Astrocyte (in vitro differentiated cells and primary cell): Measurements from ENCODE around the gene LAMB4. TPM values are rescaled to one million over a fixed set of nuclear protein-coding genes. Genes with fewer than 3 reads are reported as not detected.

ENCODE experiments used
- DNase-seq: peaks from one replicate; pipeline ENCODE4 v3.0.0-alpha.2; 2010; ENCODE audit warnings: low read depth
- FAIRE-seq: peaks from 2 replicates; lab custom pipeline; 2011; peaks lifted over from hg19 to GRCh38; lab: Jason Lieb, UNC
- H2AFZ ChIP-seq: 2 replicates; pipeline ENCODE4 v1.6.0; 2012; ENCODE audit warnings: low read depth, low read length, inconsistent platforms
- H3K27ac ChIP-seq: 2 replicates; pipeline ENCODE4 v1.5.1; 2011; ENCODE audit warnings: low read depth, low read length, inconsistent platforms
- H3K27me3 ChIP-seq: 2 replicates; pipeline ENCODE4 v1.6.0; 2011; ENCODE audit warnings: low read length, inconsistent platforms; ENCODE audit not compliant: insufficient read depth
- H3K36me3 ChIP-seq: 2 replicates; pipeline ENCODE4 v1.5.1; 2011; ENCODE audit warnings: low read length, inconsistent platforms; ENCODE audit not compliant: insufficient read depth
- H3K4me1 ChIP-seq: 2 replicates; pipeline ENCODE4 v1.5.1; 2011; ENCODE audit warnings: low read length, inconsistent platforms; ENCODE audit not compliant: insufficient read depth
- H3K4me2 ChIP-seq: 2 replicates; pipeline ENCODE4 v1.6.0; 2012; ENCODE audit warnings: low read length, inconsistent platforms
- H3K4me3 ChIP-seq: 2 replicates; pipeline ENCODE4 v1.5.1; 2011; ENCODE audit warnings: low read depth, mild to moderate bottlenecking, low read length, inconsistent platforms; ENCODE audit not compliant: insufficient read depth
- H3K79me2 ChIP-seq: 2 replicates; pipeline ENCODE4 v1.6.0; 2012; ENCODE audit warnings: mild to moderate bottlenecking, low read length, inconsistent platforms; ENCODE audit not compliant: insufficient read depth
- H3K9ac ChIP-seq: 2 replicates; pipeline ENCODE4 v1.6.0; 2012; ENCODE audit warnings: mild to moderate bottlenecking, low read length, inconsistent platforms
- H3K9me3 ChIP-seq: 2 replicates; pipeline ENCODE4 v1.5.1; 2012; ENCODE audit warnings: low read depth, mild to moderate bottlenecking, low read length, inconsistent platforms; ENCODE audit not compliant: insufficient read depth
- H4K20me1 ChIP-seq: 2 replicates; pipeline ENCODE4 v1.6.0; 2012; ENCODE audit warnings: low read length, inconsistent platforms; ENCODE audit not compliant: insufficient read depth
- H3K27ac Mint-ChIP-seq: one replicate; pipeline ENCODE4 v1.8.0; 2021; ENCODE audit warnings: mild to moderate bottlenecking, mixed read lengths; ENCODE audit not compliant: unreplicated experiment
- H3K27me3 Mint-ChIP-seq: one replicate; pipeline ENCODE4 v1.8.0; 2021; ENCODE audit warnings: low read depth, mixed read lengths; ENCODE audit not compliant: unreplicated experiment
- H3K36me3 Mint-ChIP-seq: one replicate; pipeline ENCODE4 v1.8.0; 2021; ENCODE audit warnings: low read depth, mixed read lengths; ENCODE audit not compliant: unreplicated experiment
- H3K4me1 Mint-ChIP-seq: one replicate; pipeline ENCODE4 v1.8.0; 2021; ENCODE audit warnings: low read depth, mixed read lengths; ENCODE audit not compliant: unreplicated experiment
- H3K4me3 Mint-ChIP-seq: one replicate; pipeline ENCODE4 v1.8.0; 2021; ENCODE audit warnings: mild to moderate bottlenecking, moderate library complexity, mixed read lengths; ENCODE audit not compliant: unreplicated experiment
- H3K9me3 Mint-ChIP-seq: one replicate; pipeline ENCODE4 v1.8.0; 2021; ENCODE audit warnings: mild to moderate bottlenecking, mixed read lengths; ENCODE audit not compliant: unreplicated experiment
- CTCF ChIP-seq: IDR thresholded peaks from 2 replicates; pipeline ENCODE4 v1.5.1; 2011; ENCODE audit warnings: low read depth, mild to moderate bottlenecking, inconsistent platforms, low read length, moderate library complexity; ENCODE audit not compliant: insufficient read depth
- EZH2 ChIP-seq: IDR thresholded peaks from 2 replicates; pipeline ENCODE4 v1.6.1; 2012; ENCODE audit warnings: mild to moderate bottlenecking, low read length, inconsistent platforms; ENCODE audit not compliant: insufficient read depth
- total RNA-seq: library from RNA; stranded (reverse); gene quantifications from 2 replicates; pipeline ENCODE4 v1.2.1, GENCODE V29; 2021

LAMB4 gene
- total RNA-seq, 1 donor from 2014 or later, result 0.16 TPM

GRCh38 chr7:108000875-108001763, 129.0 kb downstream of the LAMB4 start:
- Histone ChIP-seq H3K79me2 (peaks cover 56% of the 10 kb centered on the region), H4K20me1 (peaks cover 13% of the 10 kb centered on the region), H3K9me3 (no peaks in the 10 kb centered on the region), H3K36me3 (peaks cover 38% of the 10 kb centered on the region), H3K4me2 (peak overlapping the region; percentile 95), H2AFZ (no peak overlapping the region), H3K4me3 (peak overlapping the region; percentile 90), H3K27me3 (no peaks in the 10 kb centered on the region), H3K27ac (peak overlapping the region; percentile 91), H3K9ac (peak overlapping the region; percentile 95), H3K4me1 (peaks cover 62% of the 10 kb centered on the region)
- H3K27me3 Mint-ChIP-seq, result no peaks in the 10 kb centered on the region
- no peak for FAIRE-seq
- H3K27ac Mint-ChIP-seq, result peak overlapping the region; percentile 98
- no peaks in the 10 kb centered on the region for H3K9me3 Mint-ChIP-seq
- TF ChIP-seq CTCF (no peak), EZH2 (no peak)
- peaks cover 15% of the 10 kb centered on the region for H3K36me3 Mint-ChIP-seq
- H3K4me1 Mint-ChIP-seq, result peaks cover 39% of the 10 kb centered on the region
- no peak for DNase-seq
- H3K4me3 Mint-ChIP-seq, result peak overlapping the region; percentile 98

GRCh38 chr7:107999779-108000560, 130.2 kb downstream of the LAMB4 start:
- Mint-ChIP-seq H3K4me3 (peak overlapping the region; percentile 98), H3K27me3 (no peaks in the 10 kb centered on the region), H3K4me1 (peaks cover 51% of the 10 kb centered on the region), H3K9me3 (no peaks in the 10 kb centered on the region), H3K27ac (peak overlapping the region; percentile 98), H3K36me3 (peaks cover 15% of the 10 kb centered on the region)
- TF ChIP-seq EZH2, result no peak
- TF ChIP-seq CTCF, result no peak
- Histone ChIP-seq H3K4me3 (peak overlapping the region; percentile 90), H3K4me1 (peaks cover 73% of the 10 kb centered on the region), H3K27me3 (no peaks in the 10 kb centered on the region), H3K36me3 (peaks cover 38% of the 10 kb centered on the region), H4K20me1 (peaks cover 13% of the 10 kb centered on the region), H3K9ac (peak overlapping the region; percentile 95), H2AFZ (no peak overlapping the region), H3K4me2 (peak overlapping the region; percentile 95), H3K27ac (peak overlapping the region; percentile 91), H3K9me3 (no peaks in the 10 kb centered on the region), H3K79me2 (peaks cover 56% of the 10 kb centered on the region)
- DNase-seq, result peak; percentile 84
- no peak for FAIRE-seq
